ENCODE measurements around the gene CDHR3. TPM values are rescaled to one million over a fixed set of nuclear protein-coding genes. Genes with fewer than 3 reads are reported as not detected.

The CDHR3 gene
- total and polyA plus RNA-seq, 10 of the 15 experiments (the other 5 are each of a cell fraction or from before 2014, with no cell fraction given), result 0.06 to 0.11 TPM; not detected in 8

DNA sequence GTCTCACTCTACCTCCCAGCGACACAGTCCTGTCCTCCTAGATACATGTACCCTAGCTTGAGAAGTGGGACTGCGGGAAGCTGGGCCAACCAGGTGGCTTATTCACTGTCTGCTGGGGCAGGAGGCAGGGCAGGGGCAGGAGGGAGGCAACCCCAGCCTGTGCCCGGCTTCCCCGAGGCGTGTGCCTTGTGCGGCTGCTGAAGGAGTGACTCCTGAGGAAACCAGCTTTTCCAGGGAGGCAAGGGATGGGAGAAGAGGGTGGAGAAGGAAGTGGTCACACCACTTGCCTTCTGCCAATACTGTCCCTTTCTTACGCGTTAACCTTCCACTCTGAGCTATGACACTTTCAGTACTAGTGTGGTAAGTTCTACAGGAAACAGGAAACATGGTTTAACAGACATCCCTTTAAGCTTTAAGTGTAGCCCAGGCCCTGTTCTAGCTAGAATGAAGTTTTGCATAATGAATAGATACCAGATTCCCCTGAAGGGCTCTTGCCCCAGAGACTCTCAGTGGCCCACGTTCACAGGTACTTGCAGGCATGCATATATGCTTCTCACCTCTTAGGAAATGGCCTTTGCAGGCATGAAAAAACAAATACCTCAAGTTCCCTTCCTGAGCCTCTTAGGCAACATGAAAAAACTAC lies 108.4 kb downstream of the CDHR3 start:
- SMC1A ChIA-PET (ENCODE audit: uncharacterized antibody, unreplicated experiment), result interaction anchor here (0.8 to 10.3 kb wide), 19 partner anchors 8 to 275 kb away, joined by 3 to 164 read pairs (median 5); partner anchors contain the start of genes NAMPT and SYPL1
- peak; percentile 96 for FAIRE-seq
- peak overlapping the region; percentile 71 for H3K9ac ChIP-seq (ENCODE audit: control insufficient read depth, insufficient read depth, low read length)
- ATAC-seq, result peak; percentile 89
- H3K36me3 ChIP-seq (ENCODE audit: control insufficient read depth in 2 of 2, insufficient read depth in 2 of 2, low read length in 1 of 2), result no peaks in the 10 kb centered on the region
- CTCF ChIA-PET, result interaction anchor here (0.7 to 5.7 kb wide), 15 partner anchors 10 to 1131 kb away, joined by 3 to 67 read pairs (median 5); partner anchors contain the start of gene SYPL1
- no peaks in the 10 kb centered on the region for H4K20me1 ChIP-seq (ENCODE audit: control insufficient read depth, insufficient read depth)
- H3K4me3 ChIP-seq, result peak overlapping the region; percentile 67
- intact Hi-C loops (cut with micrococcal nuclease; ENCODE audit: unreplicated experiment) (loop anchor here (1.0 kb wide), 3 partner anchors 9 to 40 kb away; no protein-coding TSS in a partner anchor), in situ Hi-C loops (cut with MboI) (no loop called here)
- H3K27me3 ChIP-seq (replicated peaks in 1 of 2; ENCODE audit: control insufficient read depth in 2 of 2, insufficient read depth in 2 of 2, low read length in 1 of 2), result no peaks in the 10 kb centered on the region
- H3K79me2 ChIP-seq (ENCODE audit: control insufficient read depth, insufficient read depth, low read length), result no peaks in the 10 kb centered on the region; the same call in 1 of the 2 replicates
- peak; percentile 98 for DNase-seq (ENCODE audit: low read depth, low spot score)
- no TSS peak for BruUV-seq (replicated peaks)
- H2AFZ ChIP-seq (ENCODE audit: control insufficient read depth, low read depth, low read length), result peak overlapping the region; percentile 13
- no peaks in the 10 kb centered on the region for H3K9me3 ChIP-seq (replicated peaks; ENCODE audit: control insufficient read depth, insufficient read depth, low read length)
- peak overlapping the region; percentile 93 for H3K4me2 ChIP-seq (ENCODE audit: control insufficient read depth, insufficient read depth)
- 0% methylated on average over 9 of the region's 9 CpGs for WGBS (ENCODE audit: insufficient coverage, insufficient replicate concordance, low lambda C conversion rate, missing lambda C conversion rate)
- peak overlapping the region; percentile 98 for H3K27ac ChIP-seq (ENCODE audit: control insufficient read depth, insufficient read depth)
- POLR2A ChIA-PET, result interaction anchor here (0.7 to 5.1 kb wide), 9 partner anchors 13 to 263 kb away, joined by 3 to 56 read pairs (median 5); partner anchors contain the start of gene SYPL1
- RAD21 ChIA-PET (ENCODE audit: unreplicated experiment), result interaction anchor here (0.8 to 8.3 kb wide), 20 partner anchors 12 to 314 kb away, joined by 3 to 118 read pairs (median 5); partner anchors contain the start of genes NAMPT and SYPL1
- peaks cover 68% of the 10 kb centered on the region for H3K4me1 ChIP-seq (ENCODE audit: control insufficient read depth, insufficient read depth, low read length)
- TF ChIP-seq ASH2L (IDR thresholded peaks at IDR 0.05; ENCODE audit: borderline replicate concordance, low read depth) (peak; percentile 65; the same call in 1 of the 2 replicates), ZSCAN29 (IDR thresholded peaks at IDR 0.05) (no peak), FOXM1 (IDR thresholded peaks at IDR 0.05; ENCODE audit: low read depth, low read length) (peak; percentile 90), BCL11A (IDR thresholded peaks at IDR 0.05; ENCODE audit: low read depth, low read length) (peak; percentile 25; the same call in 1 of the 2 replicates), CHD4 (IDR thresholded peaks at IDR 0.05) (no peak), ATF7 (IDR thresholded peaks at IDR 0.05; ENCODE audit: low read depth) (peak; percentile 81), RCOR1 (conservative IDR thresholded peaks at IDR 0.05; ENCODE audit: low read depth, low read length) (0 out of 2 replicates have a peak, but pooled peaks have one; percentile 60), BRCA1 (IDR thresholded peaks at IDR 0.05; ENCODE audit: low read depth, low read length) (no peak), NBN (IDR thresholded peaks at IDR 0.05) (peak; percentile 65; the same call in 1 of the 2 replicates), STAT3 (IDR thresholded peaks at IDR 0.05; ENCODE audit: low read depth, low read length) (peak; percentile 68; the same call in 1 of the 2 replicates), HCFC1 (IDR thresholded peaks at IDR 0.05; ENCODE audit: low read length) (no peak), GATAD2B (conservative IDR thresholded peaks at IDR 0.05; ENCODE audit: low read depth) (peak; percentile 86), SMARCA5 (IDR thresholded peaks at IDR 0.05) (no peak; the same call in 1 of the 2 replicates)
- TF ChIP-seq, protein P1, sequence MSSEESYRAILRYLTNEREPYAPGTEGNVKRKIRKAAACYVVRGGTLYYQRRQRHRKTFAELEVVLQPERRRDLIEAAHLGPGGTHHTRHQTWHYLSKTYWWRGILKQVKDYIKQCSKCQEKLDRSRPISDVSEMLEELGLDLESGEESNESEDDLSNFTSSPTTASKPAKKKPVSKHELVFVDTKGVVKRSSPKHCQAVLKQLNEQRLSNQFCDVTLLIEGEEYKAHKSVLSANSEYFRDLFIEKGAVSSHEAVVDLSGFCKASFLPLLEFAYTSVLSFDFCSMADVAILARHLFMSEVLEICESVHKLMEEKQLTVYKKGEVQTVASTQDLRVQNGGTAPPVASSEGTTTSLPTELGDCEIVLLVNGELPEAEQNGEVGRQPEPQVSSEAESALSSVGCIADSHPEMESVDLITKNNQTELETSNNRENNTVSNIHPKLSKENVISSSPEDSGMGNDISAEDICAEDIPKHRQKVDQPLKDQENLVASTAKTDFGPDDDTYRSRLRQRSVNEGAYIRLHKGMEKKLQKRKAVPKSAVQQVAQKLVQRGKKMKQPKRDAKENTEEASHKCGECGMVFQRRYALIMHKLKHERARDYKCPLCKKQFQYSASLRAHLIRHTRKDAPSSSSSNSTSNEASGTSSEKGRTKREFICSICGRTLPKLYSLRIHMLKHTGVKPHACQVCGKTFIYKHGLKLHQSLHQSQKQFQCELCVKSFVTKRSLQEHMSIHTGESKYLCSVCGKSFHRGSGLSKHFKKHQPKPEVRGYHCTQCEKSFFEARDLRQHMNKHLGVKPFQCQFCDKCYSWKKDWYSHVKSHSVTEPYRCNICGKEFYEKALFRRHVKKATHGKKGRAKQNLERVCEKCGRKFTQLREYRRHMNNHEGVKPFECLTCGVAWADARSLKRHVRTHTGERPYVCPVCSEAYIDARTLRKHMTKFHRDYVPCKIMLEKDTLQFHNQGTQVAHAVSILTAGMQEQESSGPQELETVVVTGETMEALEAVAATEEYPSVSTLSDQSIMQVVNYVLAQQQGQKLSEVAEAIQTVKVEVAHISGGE (CRISPR knock-in tag; IDR thresholded peaks at IDR 0.05), result no peak
- TF ChIP-seq, protein P2, sequence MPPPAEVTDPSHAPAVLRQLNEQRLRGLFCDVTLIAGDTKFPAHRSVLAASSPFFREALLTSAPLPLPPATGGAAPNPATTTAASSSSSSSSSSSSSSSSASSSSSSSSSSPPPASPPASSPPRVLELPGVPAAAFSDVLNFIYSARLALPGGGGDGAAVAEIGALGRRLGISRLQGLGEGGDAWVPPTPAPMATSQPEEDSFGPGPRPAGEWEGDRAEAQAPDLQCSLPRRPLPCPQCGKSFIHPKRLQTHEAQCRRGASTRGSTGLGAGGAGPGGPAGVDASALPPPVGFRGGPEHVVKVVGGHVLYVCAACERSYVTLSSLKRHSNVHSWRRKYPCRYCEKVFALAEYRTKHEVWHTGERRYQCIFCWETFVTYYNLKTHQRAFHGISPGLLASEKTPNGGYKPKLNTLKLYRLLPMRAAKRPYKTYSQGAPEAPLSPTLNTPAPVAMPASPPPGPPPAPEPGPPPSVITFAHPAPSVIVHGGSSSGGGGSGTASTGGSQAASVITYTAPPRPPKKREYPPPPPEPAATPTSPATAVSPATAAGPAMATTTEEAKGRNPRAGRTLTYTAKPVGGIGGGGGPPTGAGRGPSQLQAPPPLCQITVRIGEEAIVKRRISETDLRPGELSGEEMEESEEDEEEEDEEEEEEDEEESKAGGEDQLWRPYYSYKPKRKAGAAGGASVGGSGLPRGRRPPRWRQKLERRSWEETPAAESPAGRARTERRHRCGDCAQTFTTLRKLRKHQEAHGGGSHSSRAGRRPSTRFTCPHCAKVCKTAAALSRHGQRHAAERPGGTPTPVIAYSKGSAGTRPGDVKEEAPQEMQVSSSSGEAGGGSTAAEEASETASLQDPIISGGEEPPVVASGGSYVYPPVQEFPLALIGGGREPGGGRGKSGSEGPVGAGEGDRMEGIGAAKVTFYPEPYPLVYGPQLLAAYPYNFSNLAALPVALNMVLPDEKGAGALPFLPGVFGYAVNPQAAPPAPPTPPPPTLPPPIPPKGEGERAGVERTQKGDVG (CRISPR knock-in tag; IDR thresholded peaks at IDR 0.05), result no peak
- TF ChIP-seq, protein P3, sequence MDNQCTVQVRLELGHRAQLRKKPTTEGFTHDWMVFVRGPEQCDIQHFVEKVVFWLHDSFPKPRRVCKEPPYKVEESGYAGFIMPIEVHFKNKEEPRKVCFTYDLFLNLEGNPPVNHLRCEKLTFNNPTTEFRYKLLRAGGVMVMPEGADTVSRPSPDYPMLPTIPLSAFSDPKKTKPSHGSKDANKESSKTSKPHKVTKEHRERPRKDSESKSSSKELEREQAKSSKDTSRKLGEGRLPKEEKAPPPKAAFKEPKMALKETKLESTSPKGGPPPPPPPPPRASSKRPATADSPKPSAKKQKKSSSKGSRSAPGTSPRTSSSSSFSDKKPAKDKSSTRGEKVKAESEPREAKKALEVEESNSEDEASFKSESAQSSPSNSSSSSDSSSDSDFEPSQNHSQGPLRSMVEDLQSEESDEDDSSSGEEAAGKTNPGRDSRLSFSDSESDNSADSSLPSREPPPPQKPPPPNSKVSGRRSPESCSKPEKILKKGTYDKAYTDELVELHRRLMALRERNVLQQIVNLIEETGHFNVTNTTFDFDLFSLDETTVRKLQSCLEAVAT (IDR thresholded peaks at IDR 0.05), result peak; percentile 6; the same call in 1 of the 2 replicates

Measured in GM12878 (cell line).